HepG2 (cell line): ENCODE results near the gene VWA1. TPM values are rescaled to one million over a fixed set of nuclear protein-coding genes. Genes with fewer than 3 reads are reported as not detected.

Experiments
- AGO2 ChIP-seq: fragments of 200-400 bp; formaldehyde crosslinking; optimal IDR thresholded peaks from 2 replicates; pipeline ENCODE3; 2017; ENCODE audit warnings: mild to moderate bottlenecking, low read depth, low read length, moderate library complexity
- ATF2 ChIP-seq: sonication (generic); formaldehyde crosslinking; IDR thresholded peaks from 2 replicates; pipeline ENCODE4 v1.4.0; 2020; ENCODE audit warnings: missing genetic modification reagents
- HDAC1 ChIP-seq: sonication (generic); formaldehyde crosslinking; IDR thresholded peaks from 2 replicates; pipeline ENCODE4 v1.5.1; 2020; ENCODE audit warnings: mild to moderate bottlenecking, missing genetic modification reagents
- HINFP ChIP-seq: sonication (generic); formaldehyde crosslinking; IDR thresholded peaks from 2 replicates; pipeline ENCODE4 v1.4.0; 2020; ENCODE audit warnings: low read depth, mild to moderate bottlenecking, missing genetic modification reagents
- HMG20A ChIP-seq: IDR thresholded peaks from 2 replicates; pipeline ENCODE4 v1.6.1; 2016; ENCODE audit warnings: borderline replicate concordance
- HMG20B ChIP-seq: conservative IDR thresholded peaks from 2 replicates; pipeline ENCODE4 v1.6.1; 2016; ENCODE audit warnings: missing genetic modification reagents, missing compliant biosample characterization
- HNRNPL ChIP-seq: fragments of 200-400 bp; formaldehyde crosslinking; IDR thresholded peaks from 2 replicates; pipeline ENCODE4 v1.6.1; 2017; ENCODE audit warnings: mild to moderate bottlenecking, low read depth, low read length
- IKZF4 ChIP-seq: sonication (generic); formaldehyde crosslinking; IDR thresholded peaks from 2 replicates; pipeline ENCODE4 v1.5.1; 2020; ENCODE audit warnings: borderline replicate concordance, mild to moderate bottlenecking, low read depth, missing genetic modification reagents; ENCODE audit errors: not compliant biosample characterization
- POLR2A ChIP-seq, 2 experiments: IDR thresholded peaks; 2 replicates each; pipeline ENCODE4 v1.6.1; 2011; ENCODE audit warnings: low read depth in 2 of 2, low read length in 2 of 2, mild to moderate bottlenecking in 1 of 2, moderate library complexity in 1 of 2; ENCODE audit not compliant: insufficient read depth in 1 of 2
- SMYD3 ChIP-seq: sonication (generic); formaldehyde crosslinking; IDR thresholded peaks from 2 replicates; pipeline ENCODE4 v1.8.1; 2023; ENCODE audit warnings: mild to moderate bottlenecking, missing genetic modification reagents
- SOX5 ChIP-seq: IDR thresholded peaks from 2 replicates; pipeline ENCODE4 v1.6.1; 2016; ENCODE audit warnings: borderline replicate concordance
- SP5 ChIP-seq: IDR thresholded peaks from 2 replicates; pipeline ENCODE4 v1.6.1; 2016; ENCODE audit warnings: low read depth, borderline replicate concordance
- XBP1 ChIP-seq: sonication (generic); formaldehyde crosslinking; IDR thresholded peaks from 2 replicates; pipeline ENCODE4 v1.5.0; 2020; ENCODE audit warnings: missing genetic modification reagents
- ZC3H13 ChIP-seq: sonication (generic); formaldehyde crosslinking; IDR thresholded peaks from 2 replicates; pipeline ENCODE4 v1.8.1; 2023; ENCODE audit warnings: mild to moderate bottlenecking, missing genetic modification reagents, moderate library complexity
- ZC3H4 ChIP-seq: sonication (generic); formaldehyde crosslinking; IDR thresholded peaks from 2 replicates; pipeline ENCODE4 v1.4.0; 2020; ENCODE audit warnings: missing genetic modification reagents, borderline replicate concordance
- ZNF331 ChIP-seq: sonication (generic); formaldehyde crosslinking; IDR thresholded peaks from 2 replicates; pipeline ENCODE4 v1.4.0; 2020; ENCODE audit warnings: missing genetic modification reagents
- ZNF44 ChIP-seq: sonication (generic); formaldehyde crosslinking; IDR thresholded peaks from 2 replicates; pipeline ENCODE4 v1.5.1; 2020; ENCODE audit warnings: mild to moderate bottlenecking, missing genetic modification reagents
- ZNF510 ChIP-seq: sonication (generic); formaldehyde crosslinking; IDR thresholded peaks from 2 replicates; pipeline ENCODE4 v1.4.0; 2020; ENCODE audit warnings: low read depth, mild to moderate bottlenecking, missing genetic modification reagents
- ZNF737 ChIP-seq: sonication (generic); formaldehyde crosslinking; IDR thresholded peaks from 2 replicates; pipeline ENCODE4 v1.5.0; 2020; ENCODE audit warnings: missing genetic modification reagents, mild to moderate bottlenecking, borderline replicate concordance
- ZNF776 ChIP-seq: sonication (generic); formaldehyde crosslinking; IDR thresholded peaks from 2 replicates; pipeline ENCODE4 v1.4.0; 2020; ENCODE audit warnings: mild to moderate bottlenecking, missing genetic modification reagents
- ZNF850 ChIP-seq: sonication (generic); formaldehyde crosslinking; conservative IDR thresholded peaks from 2 replicates; pipeline ENCODE4 v1.9.0; 2021; ENCODE audit warnings: mild to moderate bottlenecking, missing genetic modification reagents
- polyA plus RNA-seq, 8 experiments: library from polyadenylated mRNA; depleted of rRNA in 3 of 8; stranded (reverse) in 7 of 8; unstranded in 1 of 8; fragments of >200 nt; fragmentation: Illumina TruSeq in 4 of 8; extraction: Trizol in 4 of 8; gene quantifications; 2 replicates each; pipeline versions ENCODE4 v1.2.1 to v1.2.3, GENCODE V29; 2011 to 2016; ENCODE audit warnings: low read depth in 4 of 8, missing spikeins in 1 of 8, mixed read lengths in 1 of 8; ENCODE audit not compliant: insufficient read depth in 1 of 8
- total RNA-seq, 5 experiments: library from RNA; depleted of rRNA; stranded (reverse); fragments of >200 nt; fragmentation: Illumina TruSeq; extraction: Trizol; gene quantifications; 2 replicates each; pipeline ENCODE4 v1.2.3, GENCODE V29; 2016; ENCODE audit warnings: low read depth in 1 of 5
- TF ChIP-seq, protein P1 (sequence below): sonication (generic); formaldehyde crosslinking; IDR thresholded peaks from 2 replicates; pipeline ENCODE4 v1.9.0; 2021; ENCODE audit warnings: missing genetic modification reagents, mild to moderate bottlenecking, borderline replicate concordance
- TF ChIP-seq, protein P2 (sequence below): sonication (generic); IDR thresholded peaks from 2 replicates; pipeline ENCODE4 v1.6.1; 2016; ENCODE audit warnings: low read depth, borderline replicate concordance

Gene VWA1
- total and polyA plus RNA-seq, 2 of the 13 experiments (the other 11 are each of a cell fraction or from before 2014, with no cell fraction given), result 40.9 to 57.5 TPM

GRCh38 chr1:1400576-1401456, 34.7 kb upstream of the VWA1 start (continued):
- TF ChIP-seq HDAC1 (peak; percentile 98), AGO2 (peak; percentile 90), SOX5 (CRISPR knock-in tag) (peak; percentile 92), ZNF737 (CRISPR knock-in tag) (0 out of 2 replicates have a peak, but pooled peaks have one; percentile 79), ZNF510 (peak; percentile 59; the same call in 1 of the 2 replicates), XBP1 (CRISPR knock-in tag) (no peak), ZNF850 (CRISPR knock-in tag) (no peak), ZNF44 (CRISPR knock-in tag) (peak; percentile 37; the same call in 1 of the 2 replicates), ATF2 (CRISPR knock-in tag) (peak; percentile 92), IKZF4 (CRISPR knock-in tag) (no peak), HNRNPL (peak; percentile 76; the same call in 1 of the 2 replicates), HMG20B (CRISPR knock-in tag) (peak; percentile 78; the same call in 1 of the 2 replicates), SMYD3 (CRISPR knock-in tag) (no peak; the same call in 1 of the 2 replicates), ZNF331 (peak; percentile 95), ZC3H13 (CRISPR knock-in tag) (peak; percentile 96), ZNF776 (CRISPR knock-in tag) (0 out of 2 replicates have a peak, but pooled peaks have one; percentile 9), HMG20A (peak; percentile 90; the same call in 1 of the 2 replicates), ZC3H4 (CRISPR knock-in tag) (0 out of 2 replicates have a peak, but pooled peaks have one; percentile 66), POLR2A (IDR thresholded peaks at IDR 0.05; ENCODE audit: insufficient read depth in 1 of 2, low read depth in 2 of 2, low read length in 2 of 2) (peak in 1 of 2 experiments; percentile 17; a peak in 1 of 4 replicates), SP5 (CRISPR knock-in tag) (peak; percentile 90), HINFP (CRISPR knock-in tag) (peak; percentile 88)
- TF ChIP-seq, protein P1, sequence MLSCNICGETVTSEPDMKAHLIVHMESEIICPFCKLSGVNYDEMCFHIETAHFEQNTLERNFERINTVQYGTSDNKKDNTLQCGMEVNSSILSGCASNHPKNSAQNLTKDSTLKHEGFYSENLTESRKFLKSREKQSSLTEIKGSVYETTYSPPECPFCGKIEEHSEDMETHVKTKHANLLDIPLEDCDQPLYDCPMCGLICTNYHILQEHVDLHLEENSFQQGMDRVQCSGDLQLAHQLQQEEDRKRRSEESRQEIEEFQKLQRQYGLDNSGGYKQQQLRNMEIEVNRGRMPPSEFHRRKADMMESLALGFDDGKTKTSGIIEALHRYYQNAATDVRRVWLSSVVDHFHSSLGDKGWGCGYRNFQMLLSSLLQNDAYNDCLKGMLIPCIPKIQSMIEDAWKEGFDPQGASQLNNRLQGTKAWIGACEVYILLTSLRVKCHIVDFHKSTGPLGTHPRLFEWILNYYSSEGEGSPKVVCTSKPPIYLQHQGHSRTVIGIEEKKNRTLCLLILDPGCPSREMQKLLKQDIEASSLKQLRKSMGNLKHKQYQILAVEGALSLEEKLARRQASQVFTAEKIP, result no peak
- TF ChIP-seq, protein P2, sequence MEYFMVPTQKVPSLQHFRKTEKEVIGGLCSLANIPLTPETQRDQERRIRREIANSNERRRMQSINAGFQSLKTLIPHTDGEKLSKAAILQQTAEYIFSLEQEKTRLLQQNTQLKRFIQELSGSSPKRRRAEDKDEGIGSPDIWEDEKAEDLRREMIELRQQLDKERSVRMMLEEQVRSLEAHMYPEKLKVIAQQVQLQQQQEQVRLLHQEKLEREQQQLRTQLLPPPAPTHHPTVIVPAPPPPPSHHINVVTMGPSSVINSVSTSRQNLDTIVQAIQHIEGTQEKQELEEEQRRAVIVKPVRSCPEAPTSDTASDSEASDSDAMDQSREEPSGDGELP, result peak; percentile 87; the same call in 1 of the 2 replicates
